GM12892 (cell line): Measurements from ENCODE around the gene CGB8.
"Not testable (repeated sequence)": the region's sequence is repeated elsewhere in the genome, so short reads cannot be mapped to it uniquely, and the experiment has no call there.

ENCODE experiments used
- POLR2A ChIP-seq: IDR thresholded peaks from 2 replicates; pipeline ENCODE4 v1.6.1; 2011; ENCODE audit warnings: low read depth, low read length, control low read depth
- POLR2AphosphoS5 ChIP-seq: IDR thresholded peaks from 2 replicates; pipeline ENCODE4 v1.6.1; 2011; ENCODE audit warnings: low read depth, low read length, control low read depth
- TAF1 ChIP-seq: IDR thresholded peaks from 2 replicates; pipeline ENCODE4 v1.6.1; 2011; ENCODE audit warnings: low read depth, mild to moderate bottlenecking, control low read depth, low read length, borderline replicate concordance

DNA sequence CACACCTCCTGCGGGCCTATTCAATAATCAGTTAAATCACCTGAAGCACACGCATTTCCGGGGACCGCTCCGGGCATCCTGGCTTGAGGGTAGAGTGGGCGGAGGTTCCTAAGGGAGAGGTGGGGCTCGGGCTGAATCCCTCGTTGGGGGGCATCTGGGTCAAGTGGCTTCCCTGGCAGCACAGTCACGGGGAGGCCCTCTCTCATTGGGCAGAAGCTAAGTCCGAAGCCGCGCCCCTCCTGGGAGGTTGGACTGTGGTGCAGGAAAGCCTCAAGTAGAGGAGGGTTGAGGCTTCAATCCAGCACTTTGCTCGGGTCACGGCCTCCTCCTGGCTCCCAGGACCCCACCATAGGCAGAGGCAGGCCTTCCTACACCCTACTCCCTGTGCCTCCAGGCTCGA, 5.4 kb downstream of the CGB8 start, which contains the start of gene CGB5:
- TF ChIP-seq TAF1, POLR2A, POLR2AphosphoS5: not testable (repeated sequence)
